Vagina (tissue), 2 donors: ENCODE data around the gene HNRNPC.
"Not testable (repeated sequence)": the region's sequence is repeated elsewhere in the genome, so short reads cannot be mapped to it uniquely, and the experiment has no call there.

ENCODE experiments used
- CTCF ChIP-seq, 3 experiments: fragments of 450-650 bp in 2 of 3; fragments of 200-600 bp in 1 of 3; sonication (generic) in 1 of 3; IDR thresholded peaks; one replicate each; pipeline ENCODE4 v1.5.1; 2017 to 2019; ENCODE audit warnings: antibody characterized with exemption in 3 of 3, mild to moderate bottlenecking in 2 of 3, moderate library complexity in 2 of 3
- POLR2A ChIP-seq, 2 donors: fragments of 450-650 bp; IDR thresholded peaks; one replicate each; pipeline ENCODE4 v1.6.1; 2017; ENCODE audit warnings: antibody characterized with exemption in 2 of 2, mild to moderate bottlenecking in 2 of 2, moderate library complexity in 2 of 2

GRCh38 chr14:21302836-21303140, 33.5 kb upstream of the HNRNPC start:
- not testable (repeated sequence) for TF ChIP-seq CTCF, POLR2A (IDR thresholded peaks at IDR 0.05)
